HEK293 (cell line): ENCODE results near the gene MSANTD1.

ENCODE experiments used
- CTCF ChIA-PET: fragments of 350-600 bp; formaldehyde crosslinking; extraction: SDS; loops from one replicate; lab custom pipeline; 2021; ENCODE audit warnings: antibody characterized with exemption; lab: Yijun Ruan, JAX
- POLR2A ChIA-PET: fragments of 300-600 bp; formaldehyde crosslinking; extraction: SDS; loops from one replicate; lab custom pipeline; 2020; ENCODE audit warnings: antibody characterized with exemption, inconsistent platforms; lab: Yijun Ruan, JAX
- H3K27ac ChIP-seq: fragments of 200-500 bp; sonication (Bioruptor generic); 2 replicates; pipeline ENCODE4 v1.5.1; 2014; ENCODE audit warnings: low read depth, low read length, control low read depth, inconsistent platforms; ENCODE audit errors: extremely low read depth
- H3K36me3 ChIP-seq, 2 experiments: fragments of 200-500 bp in 1 of 2; sonication (Bioruptor generic) in 1 of 2; 1 replicate in 1 of 2; 2 replicates in 1 of 2; pipeline ENCODE4 v1.5.1; 2014 to 2017; ENCODE audit warnings: inconsistent platforms in 2 of 2, low read length in 2 of 2; ENCODE audit not compliant: control insufficient read depth in 2 of 2, insufficient read depth in 1 of 2
- H3K4me1 ChIP-seq: fragments of 200-500 bp; sonication (Bioruptor generic); 2 replicates; pipeline ENCODE4 v1.5.1; 2014; ENCODE audit warnings: mild to moderate bottlenecking, low read length, inconsistent platforms; ENCODE audit not compliant: control insufficient read depth, insufficient read depth
- H3K4me3 ChIP-seq: 2 replicates; pipeline ENCODE4 v1.5.1; 2011; ENCODE audit warnings: low read depth, mild to moderate bottlenecking, control low read depth, low read length, moderate library complexity
- H3K9me3 ChIP-seq: fragments of 200-500 bp; sonication (Bioruptor generic); 2 replicates; pipeline ENCODE4 v1.5.1; 2014; ENCODE audit warnings: low read depth, low read length, inconsistent platforms; ENCODE audit not compliant: control insufficient read depth, insufficient read depth
- BCL6B ChIP-seq: fragments of 450-650 bp; formaldehyde crosslinking; IDR thresholded peaks from 2 replicates; pipeline ENCODE4 v1.5.1; 2017; ENCODE audit warnings: missing biosample characterization, missing genetic modification characterization
- ZBTB10 ChIP-seq: fragments of 450-650 bp; formaldehyde crosslinking; IDR thresholded peaks from 2 replicates; pipeline ENCODE4 v1.5.1; 2016; ENCODE audit warnings: missing biosample characterization, missing genetic modification characterization
- ZFP69B ChIP-seq: fragments of 450-650 bp; formaldehyde crosslinking; IDR thresholded peaks from 2 replicates; pipeline ENCODE4 v1.5.1; 2016; ENCODE audit warnings: missing biosample characterization, missing genetic modification characterization
- ZNF112 ChIP-seq: fragments of 450-650 bp; formaldehyde crosslinking; IDR thresholded peaks from 2 replicates; pipeline ENCODE4 v1.5.0; 2017; ENCODE audit warnings: missing biosample characterization, missing genetic modification characterization
- ZNF175 ChIP-seq: fragments of 450-650 bp; formaldehyde crosslinking; IDR thresholded peaks from 2 replicates; pipeline ENCODE4 v1.5.1; 2016; ENCODE audit warnings: missing biosample characterization, missing genetic modification characterization
- ZNF266 ChIP-seq: fragments of 450-650 bp; formaldehyde crosslinking; IDR thresholded peaks from 2 replicates; pipeline ENCODE4 v1.5.1; 2016; ENCODE audit warnings: missing biosample characterization, missing genetic modification characterization, low read depth
- ZNF513 ChIP-seq: fragments of 450-650 bp; IDR thresholded peaks from 2 replicates; pipeline ENCODE4 v1.5.1; 2018; ENCODE audit warnings: missing biosample characterization, missing genetic modification characterization
- ZNF521 ChIP-seq: fragments of 450-650 bp; formaldehyde crosslinking; IDR thresholded peaks from 2 replicates; pipeline ENCODE4 v1.5.1; 2017; ENCODE audit warnings: missing biosample characterization, mild to moderate bottlenecking, missing genetic modification characterization
- ZNF544 ChIP-seq: fragments of 450-650 bp; formaldehyde crosslinking; IDR thresholded peaks from 2 replicates; pipeline ENCODE4 v1.5.0; 2017; ENCODE audit warnings: missing biosample characterization, missing genetic modification characterization
- ZNF560 ChIP-seq: fragments of 450-650 bp; formaldehyde crosslinking; IDR thresholded peaks from 2 replicates; pipeline ENCODE4 v1.5.1; 2017; ENCODE audit warnings: missing biosample characterization, missing genetic modification characterization, borderline replicate concordance
- ZNF692 ChIP-seq: fragments of 450-650 bp; formaldehyde crosslinking; IDR thresholded peaks from 2 replicates; pipeline ENCODE4 v1.5.1; 2016; ENCODE audit warnings: missing biosample characterization, missing genetic modification characterization
- ZNF768 ChIP-seq: fragments of 450-650 bp; formaldehyde crosslinking; IDR thresholded peaks from 2 replicates; pipeline ENCODE4 v1.5.1; 2018; ENCODE audit warnings: missing biosample characterization, mild to moderate bottlenecking, missing genetic modification characterization

The MSANTD1 gene

GRCh38 chr4:3248811-3249661, at the start of gene MSANTD1:
TSS of gene MSANTD1 (plus strand) at chr4:3249159. CDS start at chr4:3249223, 64 bp downstream.
- ChIA-PET POLR2A (no interaction called here), CTCF (no interaction called here)
- peaks cover 0 to 3% of the 10 kb centered on the region in 2 experiments; a peak in 1 of 3 replicates for H3K36me3 ChIP-seq
- TF ChIP-seq ZFP69B (peak; percentile 55), ZNF175 (no peak), ZNF521 (tag by site-specific recombination) (no peak), ZNF692 (0 out of 2 replicates have a peak, but pooled peaks have one; percentile 34), ZNF560 (no peak)
- no peak within 1 kb of the TSS for H3K27ac ChIP-seq
- H3K9me3 ChIP-seq = no peaks in the 10 kb centered on the region
- H3K4me3 ChIP-seq = no peak within 1 kb of the TSS
- no peaks in the 10 kb centered on the region for H3K4me1 ChIP-seq

GRCh38 chr4:3199653-3200422, 49.1 kb upstream of the MSANTD1 start:
- Histone ChIP-seq H3K4me3 (no peak overlapping the region), H3K4me1 (no peaks in the 10 kb centered on the region), H3K36me3 (peaks cover 0 to 59% of the 10 kb centered on the region in 2 experiments; a peak in 2 of 3 replicates), H3K27ac (no peak overlapping the region), H3K9me3 (no peaks in the 10 kb centered on the region)
- CTCF ChIA-PET = interaction anchor here (0.9 kb wide), 1 partner anchor 11 kb away, joined by 3 read pairs; no protein-coding TSS in a partner anchor
- POLR2A ChIA-PET = interaction anchor here (0.6 kb wide), 1 partner anchor 754 kb away, joined by 5 read pairs; no protein-coding TSS in a partner anchor
- TF ChIP-seq ZNF768 = no peak
- no peak for TF ChIP-seq ZNF513 (tag by site-specific recombination)
- no peak for TF ChIP-seq ZNF266 (tag by site-specific recombination)
- TF ChIP-seq ZNF544 = no peak
- no peak for TF ChIP-seq ZBTB10 (tag by site-specific recombination)
- no peak for TF ChIP-seq BCL6B (tag by site-specific recombination)
- no peak for TF ChIP-seq ZNF112 (tag by site-specific recombination)
- TF ChIP-seq, all 188 proteins: peak for 0
